Endothelial cell of hepatic sinusoid (primary cell): Measurements from ENCODE around the gene GGA3.
"Not testable (repeated sequence)": the region's sequence is repeated elsewhere in the genome, so short reads cannot be mapped to it uniquely, and the experiment has no call there.

ENCODE experiments used
- in situ Hi-C: cut with HindIII; loops from 2 replicates; pipeline ENCODE4 v1.10.0; 2017; ENCODE audit warnings: low sequenced_read_pairs

Gene GGA3

GRCh38 chr17:75261336-75262111 lies at the start of gene GGA3, which contains the start of gene MRPS7:
GGA3 (minus strand) TSS chr17:75261606; CDS start chr17:75261587, 19 bp downstream.
MRPS7 (plus strand) TSS chr17:75261879; CDS start chr17:75261901, 22 bp downstream.
- in situ Hi-C loops = loop anchor here (5.0 kb wide), 1 partner anchor 61 kb away; no protein-coding TSS in a partner anchor

- in situ Hi-C loops = no loop called here
These were observed 47.6 kb upstream of the GGA3 start for GRCh38 chr17:75308732-75309629.

GRCh38 chr17:75307957-75308731 lies 46.7 kb upstream of the GGA3 start:
- in situ Hi-C loops = no loop called here

- in situ Hi-C loops = no loop called here
These were observed 40.2 kb upstream of the GGA3 start for GRCh38 chr17:75301502-75302206.

- in situ Hi-C loops = no loop called here
These were observed 39.6 kb upstream of the GGA3 start for GRCh38 chr17:75301049-75301448.

- in situ Hi-C loops = no loop called here
These were observed 38.9 kb upstream of the GGA3 start for GRCh38 chr17:75300280-75300679.

- in situ Hi-C loops = no loop called here
These were observed 34.1 kb upstream of the GGA3 start for GRCh38 chr17:75295201-75296158.

GRCh38 chr17:75292810-75293448 lies 31.5 kb upstream of the GGA3 start:
- in situ Hi-C loops = not testable (repeated sequence)

GRCh38 chr17:75289832-75290337 lies 28.5 kb upstream of the GGA3 start:
- in situ Hi-C loops = no loop called here

- in situ Hi-C loops = no loop called here
These were observed 27.9 kb upstream of the GGA3 start, which contains the start of gene SLC25A19 for GRCh38 chr17:75289115-75289831. SLC25A19 (minus strand) TSS chr17:75289433; CDS start chr17:75286764, 2,669 bp downstream.

- in situ Hi-C loops = no loop called here
These were observed 27.3 kb upstream of the GGA3 start for GRCh38 chr17:75288770-75289114.

GRCh38 chr17:75288359-75288758 lies 27.0 kb upstream of the GGA3 start:
- in situ Hi-C loops = no loop called here

- in situ Hi-C loops = no loop called here
These were observed 25.8 kb upstream of the GGA3 start for GRCh38 chr17:75287221-75287620.

- in situ Hi-C loops = no loop called here
These were observed 23.7 kb upstream of the GGA3 start for GRCh38 chr17:75285123-75285522.

GRCh38 chr17:75280189-75280588 lies 18.8 kb upstream of the GGA3 start:
- in situ Hi-C loops = not testable (repeated sequence)

GRCh38 chr17:75277664-75278071 lies 16.3 kb upstream of the GGA3 start:
- in situ Hi-C loops = no loop called here

GRCh38 chr17:75273977-75274708 lies 12.7 kb upstream of the GGA3 start:
- in situ Hi-C loops = no loop called here
